ENCODE results near the gene CREB3L2. TPM values are rescaled to one million over a fixed set of nuclear protein-coding genes. Genes with fewer than 3 reads are reported as not detected.
"Not testable (repeated sequence)": the region's sequence is repeated elsewhere in the genome, so short reads cannot be mapped to it uniquely, and the experiment has no call there.

Gene CREB3L2
- total and polyA plus RNA-seq, 2 of the 4 experiments (the other 2 are of a cell fraction), result 42.3 to 57.9 TPM

DNA sequence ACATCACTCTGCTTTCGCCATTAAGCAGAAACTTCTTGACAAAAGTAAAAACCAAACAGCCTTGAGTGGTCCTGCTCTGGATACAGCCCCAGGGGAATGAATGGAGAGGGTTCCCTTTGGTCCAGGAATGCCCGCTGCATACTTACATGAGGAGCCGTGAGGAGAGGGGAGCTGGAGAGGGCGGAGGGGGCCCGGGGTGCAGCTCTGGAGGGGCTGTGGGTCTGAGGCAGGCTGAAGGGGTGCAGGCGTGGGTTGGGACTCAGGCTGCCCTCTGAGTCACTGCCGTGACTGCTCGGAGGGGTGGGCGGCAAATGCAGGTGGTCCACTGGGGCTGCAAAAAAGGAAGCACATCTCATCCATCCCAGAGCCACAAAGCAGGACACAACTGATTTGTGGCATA is 93.8 kb downstream of the CREB3L2 start:
- in situ Hi-C loops (cut with MboI; ENCODE audit: low sequenced_read_pairs) (loop anchor here (5.0 to 10.0 kb wide), 2 partner anchors 94 to 827 kb away; partner anchors contain the start of gene CREB3L2), intact Hi-C loops (cut with micrococcal nuclease) (no loop called here), dilution Hi-C loops (cut with HindIII; ENCODE audit: low sequenced_read_pairs, unreplicated experiment) (no loop called here)
- no peak overlapping the region for H3K14ac ChIP-seq (replicated peaks; ENCODE audit: low read depth, low read length)
- no peak overlapping the region for H4K8ac ChIP-seq (ENCODE audit: low read depth in 2 of 2, low read length in 2 of 2)
- no peak overlapping the region for H2AFZ ChIP-seq (replicated peaks; ENCODE audit: low read length, poor library complexity)
- no peak for TF ChIP-seq RAD21 (IDR thresholded peaks at IDR 0.05; ENCODE audit: low read length)
- no peak for TF ChIP-seq BHLHE40 (IDR thresholded peaks at IDR 0.05; ENCODE audit: low read depth, low read length)
- no peak for TF ChIP-seq CEBPB (IDR thresholded peaks at IDR 0.05; ENCODE audit: low read depth, low read length)
- TF ChIP-seq MAZ (IDR thresholded peaks at IDR 0.05; ENCODE audit: borderline replicate concordance, low read depth, low read length), result no peak
- TF ChIP-seq CHD1 (IDR thresholded peaks at IDR 0.05; ENCODE audit: low read depth, low read length), result no peak
- no peak overlapping the region for H3K18ac ChIP-seq (ENCODE audit: low read depth, low read length)
- no TSS peak for BruUV-seq (replicated peaks)
- no peak overlapping the region for H3K23ac ChIP-seq (ENCODE audit: low read depth, low read length)
- no peak overlapping the region for H3K4ac ChIP-seq (ENCODE audit: low read depth, low read length)
- H4K91ac ChIP-seq (ENCODE audit: insufficient read depth, low read depth, low read length), result no peak overlapping the region
- H4K5ac ChIP-seq (ENCODE audit: low read depth, low read length), result no peak overlapping the region
- no peak overlapping the region for H3K4me2 ChIP-seq (ENCODE audit: low read depth, low read length)
- CTCF ChIA-PET, result no interaction called here
- no peak for DNase-seq
- H3K9me1 ChIP-seq (ENCODE audit: insufficient read depth, low read length), result no peaks in the 10 kb centered on the region
- POLR2A ChIA-PET (ENCODE audit: unreplicated experiment), result no interaction called here
- H3K4me3 ChIP-seq (ENCODE audit: insufficient read depth, low read depth, low read length), result no peak overlapping the region
- no peaks in the 10 kb centered on the region for H4K20me1 ChIP-seq (ENCODE audit: insufficient read depth, low read length)
- no peak overlapping the region for H2BK15ac ChIP-seq (ENCODE audit: low read depth, low read length)
- no peaks in the 10 kb centered on the region for H3K27me3 ChIP-seq (ENCODE audit: control insufficient read depth, insufficient read depth, low read length)
- ATAC-seq (ENCODE audit: low read depth), result no peak
- peaks cover 56 to 60% of the 10 kb centered on the region in 2 experiments for H3K79me1 ChIP-seq (ENCODE audit: low read depth in 1 of 2, low read length in 2 of 2)
- no peaks in the 10 kb centered on the region for H3K4me1 ChIP-seq (ENCODE audit: control insufficient read depth, insufficient read depth, low read length)
- no peak overlapping the region for H2AK9ac ChIP-seq (replicated peaks; ENCODE audit: low read depth, low read length, poor library complexity)
- no peaks in the 10 kb centered on the region for H3K9me3 ChIP-seq (ENCODE audit: control insufficient read depth, insufficient read depth, low read length)
- no peak overlapping the region for H2BK20ac ChIP-seq (ENCODE audit: low read depth, low read length)
- WGBS, 2 experiments (ENCODE audit: extremely low coverage in 2 of 2, insufficient read length in 1 of 2), result no CpG with 5 or more reads among the region's 9 CpGs
- peaks cover 67% of the 10 kb centered on the region for H3K36me3 ChIP-seq (ENCODE audit: control insufficient read depth, insufficient read depth, low read length)
- no peak overlapping the region for H3K56ac ChIP-seq (ENCODE audit: extremely low read depth, insufficient read depth, low read length)
- H3K27ac ChIP-seq (ENCODE audit: insufficient read depth, low read length), result no peak overlapping the region
- no peak overlapping the region for H2AK5ac ChIP-seq (ENCODE audit: low read depth, low read length)
- no peak overlapping the region for H2BK5ac ChIP-seq (ENCODE audit: low read depth, low read length, poor library complexity, severe bottlenecking)
- no peak overlapping the region for H2BK120ac ChIP-seq (ENCODE audit: low read depth, low read length)
- no peak overlapping the region for H3K9ac ChIP-seq (ENCODE audit: low read depth, low read length)

DNA sequence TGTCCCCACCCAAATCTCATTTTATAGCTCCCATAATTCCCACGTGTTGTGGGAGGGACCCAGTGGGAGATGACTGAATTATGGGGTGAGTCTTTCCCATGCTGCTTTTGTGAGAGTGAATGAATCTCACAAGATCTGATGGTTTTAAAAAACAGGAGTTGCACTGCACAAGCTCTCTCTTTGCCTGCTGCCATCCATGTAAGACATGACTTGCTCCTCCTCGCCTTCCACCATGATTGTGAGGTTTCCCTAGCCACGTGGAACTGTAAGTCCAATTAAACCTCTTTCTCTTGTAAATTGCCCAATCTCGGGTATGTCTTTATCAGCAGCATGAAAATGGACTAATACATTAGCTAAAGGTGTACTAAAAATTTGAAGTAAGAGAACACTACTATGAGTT is 95.2 kb downstream of the CREB3L2 start:
- H2AK9ac ChIP-seq (replicated peaks; ENCODE audit: low read depth, low read length, poor library complexity), result not testable (repeated sequence)

More for the DNA sequence above, 95.2 kb downstream of the CREB3L2 start:
- H3K4ac ChIP-seq (ENCODE audit: low read depth, low read length); BruUV-seq (replicated peaks); H4K5ac ChIP-seq (ENCODE audit: low read depth, low read length); H3K4me3 ChIP-seq (ENCODE audit: insufficient read depth, low read depth, low read length); H2BK15ac ChIP-seq (ENCODE audit: low read depth, low read length); H3K4me1 ChIP-seq (ENCODE audit: control insufficient read depth, insufficient read depth, low read length); H2AFZ ChIP-seq (replicated peaks; ENCODE audit: low read length, poor library complexity); H3K9ac ChIP-seq (ENCODE audit: low read depth, low read length); H3K23ac ChIP-seq (ENCODE audit: low read depth, low read length); H3K18ac ChIP-seq (ENCODE audit: low read depth, low read length); H2BK5ac ChIP-seq (ENCODE audit: low read depth, low read length, poor library complexity, severe bottlenecking); H2BK120ac ChIP-seq (ENCODE audit: low read depth, low read length); intact Hi-C loops (cut with micrococcal nuclease); H3K9me1 ChIP-seq (ENCODE audit: insufficient read depth, low read length); H4K20me1 ChIP-seq (ENCODE audit: insufficient read depth, low read length); H2BK20ac ChIP-seq (ENCODE audit: low read depth, low read length); H2AK5ac ChIP-seq (ENCODE audit: low read depth, low read length); ATAC-seq (ENCODE audit: low read depth); dilution Hi-C loops (cut with HindIII; ENCODE audit: low sequenced_read_pairs, unreplicated experiment); H3K14ac ChIP-seq (replicated peaks; ENCODE audit: low read depth, low read length); H3K56ac ChIP-seq (ENCODE audit: extremely low read depth, insufficient read depth, low read length); H3K4me2 ChIP-seq (ENCODE audit: low read depth, low read length); H4K91ac ChIP-seq (ENCODE audit: insufficient read depth, low read depth, low read length); H3K9me3 ChIP-seq (ENCODE audit: control insufficient read depth, insufficient read depth, low read length); H4K8ac ChIP-seq (ENCODE audit: low read depth in 2 of 2, low read length in 2 of 2); H3K27ac ChIP-seq (ENCODE audit: insufficient read depth, low read length); H3K27me3 ChIP-seq (ENCODE audit: control insufficient read depth, insufficient read depth, low read length); DNase-seq; POLR2A ChIA-PET (ENCODE audit: unreplicated experiment); CTCF ChIA-PET: not testable (repeated sequence)
- Histone ChIP-seq H3K79me1 (ENCODE audit: low read depth in 1 of 2, low read length in 2 of 2) (peaks cover 46 to 49% of the 10 kb centered on the region in 2 experiments), H3K36me3 (ENCODE audit: control insufficient read depth, insufficient read depth, low read length) (peaks cover 57% of the 10 kb centered on the region)
- in situ Hi-C loops (cut with MboI; ENCODE audit: low sequenced_read_pairs), result loop anchor here (5.0 to 10.0 kb wide), 2 partner anchors 96 to 828 kb away; partner anchors contain the start of gene CREB3L2
- no CpG with 5 or more reads among the region's 4 CpGs for WGBS, 2 experiments (ENCODE audit: extremely low coverage in 2 of 2, insufficient read length in 1 of 2)
